WTC11 (cell line): ENCODE results near the gene HIPK2. TPM values are rescaled to one million over a fixed set of nuclear protein-coding genes. Genes with fewer than 3 reads are reported as not detected.
A peak's percentile ranks its signal among the peaks of the same experiment; 100 is the strongest.

Experiments used
- ATAC-seq: fragments of 200-7000 bp; cut with Tn5 transposase; 2 replicates; pipeline ENCODE4 v1.10.0; 2021; ENCODE audit warnings: mild to moderate bottlenecking, moderate library complexity
- CTCF ChIA-PET: fragments of 300-600 bp; sonication (Branson Sonifier 250); formaldehyde crosslinking; loops from one replicate; lab custom pipeline; 2021; ENCODE audit warnings: antibody characterized with exemption; lab: Charles Lee
- POLR2A ChIA-PET: fragments of 350-600 bp; sonication (Branson Sonifier 250); formaldehyde crosslinking; loops from one replicate; lab custom pipeline; 2021; ENCODE audit warnings: antibody characterized with exemption; lab: Charles Lee
- DNase-seq: peaks from one replicate; pipeline ENCODE4 v3.0.0; 2021; ENCODE audit warnings: low spot score
- H3K27ac Mint-ChIP-seq: 2 replicates; pipeline ENCODE4 v1.8.0; 2021; ENCODE audit warnings: mixed read lengths
- H3K27me3 Mint-ChIP-seq: 2 replicates; pipeline ENCODE4 v1.8.0; 2021; ENCODE audit warnings: low read depth, mild to moderate bottlenecking, moderate library complexity, mixed read lengths
- H3K36me3 Mint-ChIP-seq: 2 replicates; pipeline ENCODE4 v1.8.0; 2021; ENCODE audit warnings: mixed read lengths
- H3K4me1 Mint-ChIP-seq: 2 replicates; pipeline ENCODE4 v1.8.0; 2022; ENCODE audit warnings: mixed read lengths
- H3K4me3 Mint-ChIP-seq: 2 replicates; pipeline ENCODE4 v1.8.0; 2021; ENCODE audit warnings: mild to moderate bottlenecking, moderate library complexity, mixed read lengths
- H3K9me3 Mint-ChIP-seq: 2 replicates; pipeline ENCODE4 v1.8.0; 2021; ENCODE audit warnings: mixed read lengths
- CREM ChIP-seq: sonication (generic); formaldehyde crosslinking; IDR thresholded peaks from 2 replicates; pipeline ENCODE4 v1.8.1; 2022; ENCODE audit warnings: mild to moderate bottlenecking, missing genetic modification reagents, moderate library complexity
- KAT7 ChIP-seq: sonication (generic); formaldehyde crosslinking; IDR thresholded peaks from 2 replicates; pipeline ENCODE4 v1.8.1; 2023; ENCODE audit warnings: missing genetic modification reagents, mild to moderate bottlenecking, borderline replicate concordance
- NFATC4 ChIP-seq: fragments of 250-450 bp; sonication (Bioruptor Pico); IDR thresholded peaks from 2 replicates; pipeline ENCODE4 v1.9.0; 2021; ENCODE audit warnings: mild to moderate bottlenecking
- NR1H2 ChIP-seq: sonication (generic); formaldehyde crosslinking; IDR thresholded peaks from 2 replicates; pipeline ENCODE4 v1.9.0; 2021; ENCODE audit warnings: mild to moderate bottlenecking, moderate library complexity, missing genetic modification reagents
- RELA ChIP-seq: sonication (generic); formaldehyde crosslinking; IDR thresholded peaks from 2 replicates; pipeline ENCODE4 v1.8.1; 2022; ENCODE audit warnings: missing genetic modification reagents, mild to moderate bottlenecking, borderline replicate concordance
- SOX15 ChIP-seq: fragments of 250-450 bp; sonication (Bioruptor Pico); IDR thresholded peaks from 2 replicates; pipeline ENCODE4 v1.9.0; 2021; ENCODE audit warnings: mild to moderate bottlenecking
- TEAD1 ChIP-seq: sonication (generic); formaldehyde crosslinking; IDR thresholded peaks from 2 replicates; pipeline ENCODE4 v1.8.0; 2022; ENCODE audit warnings: mild to moderate bottlenecking, missing genetic modification reagents
- ZNF219 ChIP-seq: sonication (generic); formaldehyde crosslinking; IDR thresholded peaks from 2 replicates; pipeline ENCODE4 v1.8.0; 2023; ENCODE audit warnings: missing genetic modification reagents, mild to moderate bottlenecking, borderline replicate concordance
- ZNF416 ChIP-seq: fragments of 250-450 bp; sonication (Bioruptor Pico); IDR thresholded peaks from 2 replicates; pipeline ENCODE4 v1.9.0; 2021; ENCODE audit warnings: mild to moderate bottlenecking, inconsistent platforms
- ZNF423 ChIP-seq: fragments of 250-450 bp; sonication (Bioruptor Pico); IDR thresholded peaks from 2 replicates; pipeline ENCODE4 v2.1.2; 2022; ENCODE audit warnings: mild to moderate bottlenecking, moderate library complexity
- total RNA-seq: library from RNA; stranded (reverse); gene quantifications from 3 replicates; pipeline ENCODE4 v1.2.3, GENCODE V29; 2021
- TF ChIP-seq, protein P1 (sequence below): sonication (generic); formaldehyde crosslinking; IDR thresholded peaks from 2 replicates; pipeline ENCODE4 v1.8.1; 2023; ENCODE audit warnings: mild to moderate bottlenecking, missing genetic modification reagents
- TF ChIP-seq, protein P2 (sequence below): sonication (generic); formaldehyde crosslinking; IDR thresholded peaks from 2 replicates; pipeline ENCODE4 v1.8.0; 2022; ENCODE audit warnings: missing genetic modification reagents
- TF ChIP-seq, protein P3 (sequence below): sonication (generic); formaldehyde crosslinking; IDR thresholded peaks from 2 replicates; pipeline ENCODE4 v1.8.0; 2023; ENCODE audit warnings: mild to moderate bottlenecking, missing genetic modification reagents
- TF ChIP-seq, protein P4 (sequence below): sonication (generic); formaldehyde crosslinking; IDR thresholded peaks from 2 replicates; pipeline ENCODE4 v1.8.0; 2022; ENCODE audit warnings: mild to moderate bottlenecking, missing genetic modification reagents
- TF ChIP-seq, protein P5 (sequence below): sonication (generic); formaldehyde crosslinking; IDR thresholded peaks from 2 replicates; pipeline ENCODE4 v1.8.0; 2022; ENCODE audit warnings: mild to moderate bottlenecking, missing genetic modification reagents
- TF ChIP-seq, protein P6 (sequence below): sonication (generic); formaldehyde crosslinking; IDR thresholded peaks from 2 replicates; pipeline ENCODE4 v1.8.1; 2022; ENCODE audit warnings: mild to moderate bottlenecking, missing genetic modification reagents, moderate library complexity, borderline replicate concordance

Gene HIPK2
- total RNA-seq, 1 experiment from 2014 or later = 25.3 TPM

DNA sequence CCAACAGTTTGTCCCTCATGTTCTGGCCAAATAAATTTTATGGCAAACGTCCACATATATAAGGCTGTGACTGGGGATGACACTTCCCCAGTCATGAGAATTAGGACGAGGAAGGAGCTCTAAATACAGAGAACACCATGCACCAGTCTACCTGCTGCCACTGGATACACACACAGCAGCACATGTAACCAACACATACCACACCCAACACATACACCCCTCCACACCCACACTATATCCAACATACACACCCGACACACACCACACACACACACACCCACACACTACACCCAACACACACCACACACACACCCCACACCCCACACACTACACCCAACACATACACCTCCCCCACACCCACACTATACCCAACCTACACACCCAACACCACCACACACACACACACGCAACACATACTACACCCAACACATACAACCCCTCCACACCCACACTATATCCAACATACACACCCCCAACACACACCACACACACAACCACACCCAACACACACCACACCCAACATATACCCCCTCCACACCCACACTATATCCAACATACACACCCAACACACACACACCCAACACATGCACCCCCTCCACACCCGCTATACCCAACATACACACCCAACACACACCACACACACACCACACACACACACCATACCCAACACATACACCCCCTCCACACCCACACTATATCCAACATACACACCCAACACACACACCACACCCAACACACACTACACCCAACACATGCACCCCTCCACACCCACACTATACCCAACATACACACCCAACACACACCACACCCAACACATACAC, 74.1 kb downstream of the HIPK2 start (continued):
- no peak for TF ChIP-seq SOX15 (CRISPR knock-in tag)
- TF ChIP-seq ZNF219 = no peak
- TF ChIP-seq, protein P1, sequence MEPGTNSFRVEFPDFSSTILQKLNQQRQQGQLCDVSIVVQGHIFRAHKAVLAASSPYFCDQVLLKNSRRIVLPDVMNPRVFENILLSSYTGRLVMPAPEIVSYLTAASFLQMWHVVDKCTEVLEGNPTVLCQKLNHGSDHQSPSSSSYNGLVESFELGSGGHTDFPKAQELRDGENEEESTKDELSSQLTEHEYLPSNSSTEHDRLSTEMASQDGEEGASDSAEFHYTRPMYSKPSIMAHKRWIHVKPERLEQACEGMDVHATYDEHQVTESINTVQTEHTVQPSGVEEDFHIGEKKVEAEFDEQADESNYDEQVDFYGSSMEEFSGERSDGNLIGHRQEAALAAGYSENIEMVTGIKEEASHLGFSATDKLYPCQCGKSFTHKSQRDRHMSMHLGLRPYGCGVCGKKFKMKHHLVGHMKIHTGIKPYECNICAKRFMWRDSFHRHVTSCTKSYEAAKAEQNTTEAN = no peak
- TF ChIP-seq RELA = no peak
- no peak for TF ChIP-seq NR1H2 (CRISPR knock-in tag)
- TF ChIP-seq, all 79 proteins: peak for 0

DNA sequence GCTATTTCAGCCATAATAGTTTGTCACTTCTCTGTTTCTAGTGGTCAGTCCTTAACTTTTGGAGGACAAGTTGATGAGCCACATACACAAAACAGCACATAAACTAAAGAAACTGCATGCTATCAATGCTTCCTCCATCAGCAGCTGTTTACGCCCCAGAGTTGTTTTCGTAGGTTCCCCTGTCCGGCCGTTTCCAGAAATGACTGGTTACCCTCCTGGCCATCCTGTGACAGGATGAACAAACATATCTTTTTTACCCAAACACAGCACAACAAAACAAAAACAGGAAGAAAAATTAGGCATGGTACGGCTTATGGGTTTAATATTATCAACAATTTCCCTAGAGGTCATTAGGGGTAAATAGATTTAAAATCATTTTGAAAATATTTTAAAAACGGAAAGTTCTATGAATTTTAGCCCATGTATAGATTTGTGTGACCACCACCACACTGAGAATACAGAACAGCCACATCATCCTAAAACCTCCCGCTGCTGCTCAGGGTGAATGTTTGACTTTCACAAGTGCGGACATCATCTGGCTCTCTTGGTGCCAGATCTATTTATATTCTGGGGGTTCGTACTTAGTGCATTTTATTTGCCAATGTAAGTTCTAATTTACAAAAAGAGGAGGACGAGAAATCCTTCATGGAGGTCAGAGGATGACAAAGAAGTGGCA, 74.8 kb downstream of the HIPK2 start:
- TF ChIP-seq, protein P2, sequence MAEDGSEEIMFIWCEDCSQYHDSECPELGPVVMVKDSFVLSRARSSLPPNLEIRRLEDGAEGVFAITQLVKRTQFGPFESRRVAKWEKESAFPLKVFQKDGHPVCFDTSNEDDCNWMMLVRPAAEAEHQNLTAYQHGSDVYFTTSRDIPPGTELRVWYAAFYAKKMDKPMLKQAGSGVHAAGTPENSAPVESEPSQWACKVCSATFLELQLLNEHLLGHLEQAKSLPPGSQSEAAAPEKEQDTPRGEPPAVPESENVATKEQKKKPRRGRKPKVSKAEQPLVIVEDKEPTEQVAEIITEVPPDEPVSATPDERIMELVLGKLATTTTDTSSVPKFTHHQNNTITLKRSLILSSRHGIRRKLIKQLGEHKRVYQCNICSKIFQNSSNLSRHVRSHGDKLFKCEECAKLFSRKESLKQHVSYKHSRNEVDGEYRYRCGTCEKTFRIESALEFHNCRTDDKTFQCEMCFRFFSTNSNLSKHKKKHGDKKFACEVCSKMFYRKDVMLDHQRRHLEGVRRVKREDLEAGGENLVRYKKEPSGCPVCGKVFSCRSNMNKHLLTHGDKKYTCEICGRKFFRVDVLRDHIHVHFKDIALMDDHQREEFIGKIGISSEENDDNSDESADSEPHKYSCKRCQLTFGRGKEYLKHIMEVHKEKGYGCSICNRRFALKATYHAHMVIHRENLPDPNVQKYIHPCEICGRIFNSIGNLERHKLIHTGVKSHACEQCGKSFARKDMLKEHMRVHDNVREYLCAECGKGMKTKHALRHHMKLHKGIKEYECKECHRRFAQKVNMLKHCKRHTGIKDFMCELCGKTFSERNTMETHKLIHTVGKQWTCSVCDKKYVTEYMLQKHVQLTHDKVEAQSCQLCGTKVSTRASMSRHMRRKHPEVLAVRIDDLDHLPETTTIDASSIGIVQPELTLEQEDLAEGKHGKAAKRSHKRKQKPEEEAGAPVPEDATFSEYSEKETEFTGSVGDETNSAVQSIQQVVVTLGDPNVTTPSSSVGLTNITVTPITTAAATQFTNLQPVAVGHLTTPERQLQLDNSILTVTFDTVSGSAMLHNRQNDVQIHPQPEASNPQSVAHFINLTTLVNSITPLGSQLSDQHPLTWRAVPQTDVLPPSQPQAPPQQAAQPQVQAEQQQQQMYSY (CRISPR knock-in tag) = no peak
- TF ChIP-seq KAT7 (CRISPR knock-in tag) (no peak), ZNF423 (CRISPR knock-in tag) (no peak), ZNF416 (CRISPR knock-in tag) (no peak), TEAD1 (CRISPR knock-in tag) (no peak), CREM (CRISPR knock-in tag) (no peak), NFATC4 (no peak)
- TF ChIP-seq, protein P3, sequence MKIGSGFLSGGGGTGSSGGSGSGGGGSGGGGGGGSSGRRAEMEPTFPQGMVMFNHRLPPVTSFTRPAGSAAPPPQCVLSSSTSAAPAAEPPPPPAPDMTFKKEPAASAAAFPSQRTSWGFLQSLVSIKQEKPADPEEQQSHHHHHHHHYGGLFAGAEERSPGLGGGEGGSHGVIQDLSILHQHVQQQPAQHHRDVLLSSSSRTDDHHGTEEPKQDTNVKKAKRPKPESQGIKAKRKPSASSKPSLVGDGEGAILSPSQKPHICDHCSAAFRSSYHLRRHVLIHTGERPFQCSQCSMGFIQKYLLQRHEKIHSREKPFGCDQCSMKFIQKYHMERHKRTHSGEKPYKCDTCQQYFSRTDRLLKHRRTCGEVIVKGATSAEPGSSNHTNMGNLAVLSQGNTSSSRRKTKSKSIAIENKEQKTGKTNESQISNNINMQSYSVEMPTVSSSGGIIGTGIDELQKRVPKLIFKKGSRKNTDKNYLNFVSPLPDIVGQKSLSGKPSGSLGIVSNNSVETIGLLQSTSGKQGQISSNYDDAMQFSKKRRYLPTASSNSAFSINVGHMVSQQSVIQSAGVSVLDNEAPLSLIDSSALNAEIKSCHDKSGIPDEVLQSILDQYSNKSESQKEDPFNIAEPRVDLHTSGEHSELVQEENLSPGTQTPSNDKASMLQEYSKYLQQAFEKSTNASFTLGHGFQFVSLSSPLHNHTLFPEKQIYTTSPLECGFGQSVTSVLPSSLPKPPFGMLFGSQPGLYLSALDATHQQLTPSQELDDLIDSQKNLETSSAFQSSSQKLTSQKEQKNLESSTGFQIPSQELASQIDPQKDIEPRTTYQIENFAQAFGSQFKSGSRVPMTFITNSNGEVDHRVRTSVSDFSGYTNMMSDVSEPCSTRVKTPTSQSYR (CRISPR knock-in tag) = no peak
- TF ChIP-seq, protein P4, sequence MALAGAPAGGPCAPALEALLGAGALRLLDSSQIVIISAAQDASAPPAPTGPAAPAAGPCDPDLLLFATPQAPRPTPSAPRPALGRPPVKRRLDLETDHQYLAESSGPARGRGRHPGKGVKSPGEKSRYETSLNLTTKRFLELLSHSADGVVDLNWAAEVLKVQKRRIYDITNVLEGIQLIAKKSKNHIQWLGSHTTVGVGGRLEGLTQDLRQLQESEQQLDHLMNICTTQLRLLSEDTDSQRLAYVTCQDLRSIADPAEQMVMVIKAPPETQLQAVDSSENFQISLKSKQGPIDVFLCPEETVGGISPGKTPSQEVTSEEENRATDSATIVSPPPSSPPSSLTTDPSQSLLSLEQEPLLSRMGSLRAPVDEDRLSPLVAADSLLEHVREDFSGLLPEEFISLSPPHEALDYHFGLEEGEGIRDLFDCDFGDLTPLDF (CRISPR knock-in tag) = no peak
- TF ChIP-seq, protein P5, sequence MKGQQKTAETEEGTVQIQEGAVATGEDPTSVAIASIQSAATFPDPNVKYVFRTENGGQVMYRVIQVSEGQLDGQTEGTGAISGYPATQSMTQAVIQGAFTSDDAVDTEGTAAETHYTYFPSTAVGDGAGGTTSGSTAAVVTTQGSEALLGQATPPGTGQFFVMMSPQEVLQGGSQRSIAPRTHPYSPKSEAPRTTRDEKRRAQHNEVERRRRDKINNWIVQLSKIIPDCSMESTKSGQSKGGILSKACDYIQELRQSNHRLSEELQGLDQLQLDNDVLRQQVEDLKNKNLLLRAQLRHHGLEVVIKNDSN (CRISPR knock-in tag) = no peak
- TF ChIP-seq, protein P6, sequence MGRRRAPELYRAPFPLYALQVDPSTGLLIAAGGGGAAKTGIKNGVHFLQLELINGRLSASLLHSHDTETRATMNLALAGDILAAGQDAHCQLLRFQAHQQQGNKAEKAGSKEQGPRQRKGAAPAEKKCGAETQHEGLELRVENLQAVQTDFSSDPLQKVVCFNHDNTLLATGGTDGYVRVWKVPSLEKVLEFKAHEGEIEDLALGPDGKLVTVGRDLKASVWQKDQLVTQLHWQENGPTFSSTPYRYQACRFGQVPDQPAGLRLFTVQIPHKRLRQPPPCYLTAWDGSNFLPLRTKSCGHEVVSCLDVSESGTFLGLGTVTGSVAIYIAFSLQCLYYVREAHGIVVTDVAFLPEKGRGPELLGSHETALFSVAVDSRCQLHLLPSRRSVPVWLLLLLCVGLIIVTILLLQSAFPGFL (CRISPR knock-in tag) = no peak
- Mint-ChIP-seq H3K9me3 (no peaks in the 10 kb centered on the region), H3K36me3 (no peaks in the 10 kb centered on the region), H3K4me1 (peaks cover 34% of the 10 kb centered on the region), H3K27me3 (no peaks in the 10 kb centered on the region), H3K4me3 (no peak overlapping the region), H3K27ac (peak overlapping the region; percentile 44)
- DNase-seq = no peak
- ATAC-seq = no peak
- CTCF ChIA-PET = no interaction called here
- POLR2A ChIA-PET = no interaction called here
